H1 (cell line): ENCODE data around the gene KLF13. TPM values are rescaled to one million over a fixed set of nuclear protein-coding genes. Genes with fewer than 3 reads are reported as not detected.

Source experiments
- CTCF ChIA-PET: fragments of 300-600 bp; sonication (Branson Sonifier 250); formaldehyde crosslinking; loops from one replicate; lab custom pipeline; 2021; ENCODE audit not compliant: partially characterized antibody; lab: Charles Lee
- POLR2A ChIA-PET: fragments of 300-600 bp; sonication (Branson Sonifier 250); formaldehyde crosslinking; loops from one replicate; lab custom pipeline; 2021; ENCODE audit warnings: inconsistent platforms; ENCODE audit not compliant: partially characterized antibody; lab: Charles Lee
- DNase-seq, 2 experiments: peaks; one replicate each; pipeline versions ENCODE4 v3.0.0 to v3.0.0-alpha.2; 2010 to 2022; ENCODE audit warnings: low spot score in 2 of 2, low read depth in 1 of 2, mixed read lengths in 1 of 2
- FAIRE-seq: peaks from 2 replicates; lab custom pipeline; 2011; peaks lifted over from hg19 to GRCh38; lab: Jason Lieb, UNC
- H2AFZ ChIP-seq: 2 replicates; pipeline ENCODE4 v1.8.1; 2012; ENCODE audit warnings: low read length, inconsistent platforms
- H2AK5ac ChIP-seq: 2 replicates; pipeline ENCODE4 v1.6.1; 2013; ENCODE audit warnings: low read depth, low read length
- H2BK120ac ChIP-seq: replicated peaks from 2 replicates; pipeline ENCODE3; 2013; ENCODE audit warnings: low read depth, low read length, inconsistent platforms
- H2BK12ac ChIP-seq: 2 replicates; pipeline ENCODE4 v1.6.1; 2013; ENCODE audit warnings: low read depth, low read length
- H2BK15ac ChIP-seq: 2 replicates; pipeline ENCODE4 v1.6.1; 2013; ENCODE audit warnings: low read length
- H2BK20ac ChIP-seq: 2 replicates; pipeline ENCODE4 v1.6.1; 2013; ENCODE audit warnings: low read length
- H2BK5ac ChIP-seq: 2 replicates; pipeline ENCODE4 v1.6.1; 2013; ENCODE audit warnings: low read depth, low read length
- H3K14ac ChIP-seq: 2 replicates; pipeline ENCODE4 v1.6.1; 2013; ENCODE audit warnings: inconsistent platforms; ENCODE audit not compliant: insufficient read length
- H3K18ac ChIP-seq: 2 replicates; pipeline ENCODE4 v1.6.1; 2013; ENCODE audit warnings: low read length; ENCODE audit errors: extremely low read depth
- H3K23ac ChIP-seq: 2 replicates; pipeline ENCODE4 v1.6.1; 2013; ENCODE audit warnings: inconsistent platforms; ENCODE audit not compliant: insufficient read length
- H3K23me2 ChIP-seq: 2 replicates; pipeline ENCODE4 v1.6.1; 2013; ENCODE audit warnings: low read depth, low read length
- H3K27ac ChIP-seq: 2 replicates; pipeline ENCODE4 v1.6.1; 2011; ENCODE audit warnings: low read depth, low read length, inconsistent platforms
- H3K27me3 ChIP-seq, 4 experiments: replicated peaks in 1 of 4; 1 replicate in 1 of 4; 2 replicates in 3 of 4; pipeline versions ENCODE4 v1.6.1 to v1.8.1; 2011 to 2013; ENCODE audit warnings: low read length in 3 of 4, mild to moderate bottlenecking in 3 of 4, inconsistent platforms in 2 of 4, mixed read lengths in 2 of 4, moderate library complexity in 1 of 4; ENCODE audit not compliant: control insufficient read depth in 3 of 4, insufficient read depth in 3 of 4; ENCODE audit errors: extremely low read depth in 1 of 4
- H3K36me3 ChIP-seq, 4 experiments: 2 replicates each; pipeline versions ENCODE4 v1.6.1 to v1.8.1; 2011 to 2013; ENCODE audit warnings: mild to moderate bottlenecking in 4 of 4, low read length in 3 of 4, moderate library complexity in 2 of 4, control low read depth in 1 of 4, inconsistent platforms in 1 of 4; ENCODE audit not compliant: insufficient read depth in 4 of 4, control insufficient read depth in 2 of 4
- H3K4ac ChIP-seq: replicated peaks from 2 replicates; pipeline ENCODE3; 2013; ENCODE audit warnings: low read length, low read depth, mixed read lengths, inconsistent platforms; ENCODE audit not compliant: insufficient read length
- H3K4me1 ChIP-seq, 4 experiments: replicated peaks in 1 of 4; 1 replicate in 1 of 4; 2 replicates in 3 of 4; pipeline versions ENCODE4 v1.6.1 to v1.8.1; 2011 to 2013; ENCODE audit warnings: low read length in 3 of 4, inconsistent platforms in 2 of 4, mixed read lengths in 1 of 4; ENCODE audit not compliant: insufficient read depth in 4 of 4, control insufficient read depth in 3 of 4
- H3K4me2 ChIP-seq, 2 experiments: 2 replicates each; pipeline versions ENCODE4 v1.6.1 to v1.8.1; 2011 to 2013; ENCODE audit warnings: low read depth in 2 of 2, low read length in 2 of 2, control low read depth in 1 of 2, inconsistent platforms in 1 of 2, mild to moderate bottlenecking in 1 of 2; ENCODE audit not compliant: insufficient read depth in 1 of 2
- H3K4me3 ChIP-seq, 4 experiments: fragments of 200-600, 300-600 bp in 1 of 4; sonication (generic), shearing (Covaris generic), sonication (Bioruptor Twin) in 1 of 4; 2 replicates each; pipeline versions ENCODE4 v1.5.1 to v1.8.1; 2011 to 2016; ENCODE audit warnings: low read length in 4 of 4, low read depth in 3 of 4, control low read depth in 2 of 4, inconsistent platforms in 2 of 4, mild to moderate bottlenecking in 2 of 4, mixed read lengths in 1 of 4, moderate library complexity in 1 of 4; ENCODE audit not compliant: insufficient read depth in 2 of 4; ENCODE audit errors: extremely low read depth in 1 of 4
- H3K56ac ChIP-seq: replicated peaks from 2 replicates; pipeline ENCODE3; 2013; ENCODE audit warnings: low read depth, mild to moderate bottlenecking, mixed read lengths, low read length, inconsistent platforms; ENCODE audit not compliant: insufficient read length
- H3K79me1 ChIP-seq: 2 replicates; pipeline ENCODE4 v1.6.1; 2013; ENCODE audit warnings: low read depth, low read length, control low read depth
- H3K79me2 ChIP-seq, 2 experiments: 2 replicates each; pipeline versions ENCODE4 v1.6.1 to v1.8.1; 2012 to 2013; ENCODE audit warnings: low read length in 2 of 2, mild to moderate bottlenecking in 2 of 2, inconsistent platforms in 1 of 2; ENCODE audit not compliant: insufficient read depth in 2 of 2, control insufficient read depth in 1 of 2
- H3K9ac ChIP-seq, 4 experiments: replicated peaks in 1 of 4; 1 replicate in 1 of 4; 2 replicates in 3 of 4; pipeline versions ENCODE4 v1.6.1 to v1.8.1; 2011 to 2013; ENCODE audit warnings: low read depth in 3 of 4, low read length in 3 of 4, control low read depth in 2 of 4, mild to moderate bottlenecking in 2 of 4, moderate library complexity in 2 of 4, inconsistent platforms in 1 of 4; ENCODE audit errors: extremely low read depth in 1 of 4
- H3K9me3 ChIP-seq, 2 experiments: 2 replicates each; pipeline versions ENCODE4 v1.6.1 to v1.8.1; 2012 to 2013; ENCODE audit warnings: mild to moderate bottlenecking in 2 of 2, moderate library complexity in 2 of 2, control low read depth in 1 of 2, inconsistent platforms in 1 of 2, low read depth in 1 of 2, low read length in 1 of 2, mixed read lengths in 1 of 2; ENCODE audit not compliant: insufficient read depth in 2 of 2
- H4K20me1 ChIP-seq, 2 experiments: replicated peaks in 1 of 2; 2 replicates each; pipeline versions ENCODE3 to v1.8.1; 2011 to 2013; ENCODE audit warnings: inconsistent platforms in 2 of 2, low read length in 2 of 2, mild to moderate bottlenecking in 1 of 2; ENCODE audit not compliant: insufficient read depth in 2 of 2, control insufficient read depth in 1 of 2
- H4K5ac ChIP-seq: 2 replicates; pipeline ENCODE4 v1.6.1; 2013; ENCODE audit warnings: low read length, low read depth, mixed read lengths, inconsistent platforms; ENCODE audit not compliant: insufficient read length
- H4K8ac ChIP-seq: 2 replicates; pipeline ENCODE4 v1.8.0; 2013; ENCODE audit warnings: mild to moderate bottlenecking, moderate library complexity, low read length, inconsistent platforms; ENCODE audit not compliant: insufficient read depth; ENCODE audit errors: extremely low read depth
- H4K91ac ChIP-seq: replicated peaks from 2 replicates; pipeline ENCODE3; 2013; ENCODE audit warnings: low read length, mixed read lengths, inconsistent platforms; ENCODE audit not compliant: insufficient read length
- CHD1 ChIP-seq: IDR thresholded peaks from 2 replicates; pipeline ENCODE4 v1.6.1; 2012; ENCODE audit warnings: low read depth, low read length, improper control_type of control experiment
- EZH2 ChIP-seq: fragments of 200-600 bp; sonication (generic); IDR thresholded peaks from 2 replicates; pipeline ENCODE4 v1.7.1; 2012; ENCODE audit warnings: low read depth, mild to moderate bottlenecking, moderate library complexity, low read length, inconsistent platforms; ENCODE audit not compliant: severe bottlenecking
- GABPA ChIP-seq: IDR thresholded peaks from 2 replicates; pipeline ENCODE4 v1.6.1; 2011; ENCODE audit warnings: mild to moderate bottlenecking, low read length, moderate library complexity, borderline replicate concordance; ENCODE audit not compliant: insufficient read depth
- GTF2F1 ChIP-seq: IDR thresholded peaks from 2 replicates; pipeline ENCODE4 v1.6.1; 2012; ENCODE audit warnings: low read depth, low read length, improper control_type of control experiment, borderline replicate concordance
- HDAC6 ChIP-seq: IDR thresholded peaks from one replicate; pipeline ENCODE4 v1.7.1; 2012; ENCODE audit warnings: low read depth, mild to moderate bottlenecking, inconsistent platforms, low read length, moderate library complexity
- JUN ChIP-seq: IDR thresholded peaks from 2 replicates; pipeline ENCODE4 v1.6.1; 2011; ENCODE audit warnings: low read depth, mild to moderate bottlenecking, improper control_type of control experiment, low read length
- KDM5A ChIP-seq: fragments of 200-600 bp; IDR thresholded peaks from 2 replicates; pipeline ENCODE4 v1.7.1; 2012; ENCODE audit warnings: mild to moderate bottlenecking, low read length, inconsistent platforms, mixed read lengths
- MAFK ChIP-seq: IDR thresholded peaks from 2 replicates; pipeline ENCODE4 v1.6.1; 2012; ENCODE audit warnings: low read depth, mild to moderate bottlenecking, improper control_type of control experiment, low read length
- PHF8 ChIP-seq: fragments of 200-600 bp; sonication (generic); conservative IDR thresholded peaks from 2 replicates; pipeline ENCODE4 v1.7.1; 2012; ENCODE audit warnings: low read depth, mild to moderate bottlenecking, inconsistent platforms, low read length, moderate library complexity
- POLR2A ChIP-seq, 2 experiments: IDR thresholded peaks; 1 replicate in 1 of 2; 2 replicates in 1 of 2; pipeline ENCODE4 v1.6.1; 2011; ENCODE audit warnings: low read depth in 2 of 2, low read length in 2 of 2, mild to moderate bottlenecking in 2 of 2; ENCODE audit errors: control extremely low read depth in 1 of 2
- POLR2AphosphoS5 ChIP-seq: IDR thresholded peaks from 2 replicates; pipeline ENCODE4 v1.6.1; 2011; ENCODE audit warnings: low read depth, low read length
- RFX5 ChIP-seq: IDR thresholded peaks from 2 replicates; pipeline ENCODE4 v1.6.1; 2011; ENCODE audit warnings: low read depth, low read length, improper control_type of control experiment, borderline replicate concordance
- TBP ChIP-seq: IDR thresholded peaks from 2 replicates; pipeline ENCODE4 v1.6.1; 2011; ENCODE audit warnings: low read depth, low read length, improper control_type of control experiment
- WGBS, 2 experiments: shearing (Covaris generic) in 1 of 2; methylation state at CpG; one replicate each; pipeline versions ENCODE4 v1.1.6 to v1.1.7; 2013 to 2015; ENCODE audit warnings: low lambda C conversion rate in 2 of 2, mixed read lengths in 2 of 2, inconsistent platforms in 1 of 2, low coverage in 1 of 2, missing lambda C conversion rate in 1 of 2; ENCODE audit not compliant: insufficient replicate concordance in 2 of 2, insufficient coverage in 1 of 2, insufficient read length in 1 of 2; ENCODE audit errors: extremely low coverage in 1 of 2, missing lambda C conversion rate in 1 of 2; 5-methylcytosine and 5-hydroxymethylcytosine counted together
- polyA plus RNA-seq, 7 experiments: library from polyadenylated mRNA; depleted of rRNA in 3 of 7; stranded (reverse) in 5 of 7; unstranded in 2 of 7; fragments of >200 nt in 5 of 7; fragments of 200-250 nt in 2 of 7; gene quantifications; 1 replicate in 5 of 7; 2 replicates in 1 of 7; 4 replicates in 1 of 7; pipeline versions ENCODE4 v1.2.1 to v1.2.3, GENCODE V29; 2011 to 2013; ENCODE audit warnings: missing spikeins in 2 of 7, mixed read lengths in 2 of 7
- total RNA-seq: library from RNA; stranded (reverse); fragmentation: NEBNext Ultra II Directional; extraction: Animal tissue kit (Norgen Biotek cat#: 25700); gene quantifications from 2 replicates; pipeline ENCODE4 v1.2.1, GENCODE V29; 2021
- TF ChIP-seq, protein P1 (sequence below): IDR thresholded peaks from 2 replicates; pipeline ENCODE4 v1.6.1; 2012; ENCODE audit warnings: inconsistent platforms

The KLF13 gene
- total and polyA plus RNA-seq, 2 of the 8 experiments (the other 6 are each of a cell fraction or from before 2014, with no cell fraction given), result 18.3 to 33.4 TPM

DNA sequence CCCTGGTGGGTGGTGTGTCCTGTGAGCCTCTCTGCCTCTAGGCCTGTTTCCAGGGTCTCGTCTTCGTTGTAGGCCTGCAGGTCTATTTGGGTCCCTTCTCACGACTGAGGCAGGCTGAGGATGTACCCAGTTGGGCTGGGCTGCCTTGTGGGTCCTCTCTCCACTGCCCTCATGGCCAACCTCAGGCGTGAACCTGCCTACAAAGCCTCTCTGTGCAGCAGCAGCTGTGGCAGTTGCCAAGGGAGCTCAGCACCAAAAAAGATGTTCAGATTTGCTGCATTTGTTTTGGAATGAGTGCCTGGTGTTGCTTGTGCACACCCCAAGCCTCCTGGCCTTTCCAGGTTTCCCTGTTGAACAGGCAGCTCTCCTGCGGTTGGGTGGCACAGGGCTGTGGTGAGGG lies 13.4 kb downstream of the KLF13 start:
- Histone ChIP-seq H3K9ac (no peak overlapping the region), H3K23me2 (no peaks in the 10 kb centered on the region), H3K56ac (no peak overlapping the region), H3K4me1 (peaks cover 0 to 15% (median 2%) of the 10 kb centered on the region in 4 experiments; a peak in 5 of 7 replicates), H2BK120ac (no peak overlapping the region), H2AFZ (no peak overlapping the region), H2AK5ac (no peak overlapping the region), H4K91ac (no peak overlapping the region), H4K5ac (no peak overlapping the region), H3K79me1 (peaks cover 30% of the 10 kb centered on the region), H3K9me3 (no peaks in the 10 kb centered on the region), H2BK15ac (no peak overlapping the region), H2BK20ac (no peak overlapping the region), H3K14ac (no peak overlapping the region), H3K27me3 (no peaks in the 10 kb centered on the region), H3K18ac (no peak overlapping the region), H3K36me3 (no peaks in the 10 kb centered on the region), H3K27ac (no peak overlapping the region), H2BK5ac (0 out of 2 replicates have a peak overlapping the region, but pooled peaks have one; percentile 10), H3K4ac (no peak overlapping the region), H3K4me3 (no peak overlapping the region), H3K79me2 (peaks cover 2 to 94% of the 10 kb centered on the region in 2 experiments; a peak in 3 of 4 replicates), H3K4me2 (no peak overlapping the region), H2BK12ac (no peak overlapping the region), H3K23ac (no peak overlapping the region), H4K8ac (peak overlapping the region; percentile 69; the same call in 1 of the 2 replicates), H4K20me1 (peaks cover 25 to 62% of the 10 kb centered on the region in 2 experiments)
- WGBS, 2 experiments, result 89% methylated on average over 5 of the region's 5 CpGs; no CpG with 5 or more reads in 1 of the 2 experiments
- ChIA-PET CTCF (interaction anchor here (1.1 to 1.3 kb wide), 2 partner anchors 8 to 25 kb away, joined by 5 read pairs; no protein-coding TSS in a partner anchor), POLR2A (interaction anchor here (1.3 kb wide), 1 partner anchor 17 kb away, joined by 3 read pairs; no protein-coding TSS in a partner anchor)
- FAIRE-seq (no peak), DNase-seq (no peak)
- TF ChIP-seq JUN (no peak), POLR2A (IDR thresholded peaks at IDR 0.05; ENCODE audit: control extremely low read depth in 1 of 2, low read depth in 2 of 2, low read length in 2 of 2) (no peak), GTF2F1 (no peak), KDM5A (no peak), HDAC6 (no peak), MAFK (no peak), RFX5 (no peak), TBP (no peak), CHD1 (no peak), EZH2 (no peak), POLR2AphosphoS5 (no peak), PHF8 (no peak), GABPA (no peak)
- TF ChIP-seq, protein P1, sequence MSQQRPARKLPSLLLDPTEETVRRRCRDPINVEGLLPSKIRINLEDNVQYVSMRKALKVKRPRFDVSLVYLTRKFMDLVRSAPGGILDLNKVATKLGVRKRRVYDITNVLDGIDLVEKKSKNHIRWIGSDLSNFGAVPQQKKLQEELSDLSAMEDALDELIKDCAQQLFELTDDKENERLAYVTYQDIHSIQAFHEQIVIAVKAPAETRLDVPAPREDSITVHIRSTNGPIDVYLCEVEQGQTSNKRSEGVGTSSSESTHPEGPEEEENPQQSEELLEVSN, result no peak
